Stimulated activated effector memory CD8-positive, alpha-beta T cell treated with anti-CD3 and anti-CD28 coated beads, Interleukin-12 subunit alpha, Interleukin-12 subunit beta, amount 100 ng/mL, for 72 hours (primary cell): Measurements from ENCODE around the gene SLN.
A peak's percentile ranks its signal among the peaks of the same experiment; 100 is the strongest.

Experiments used
- ATAC-seq: fragments of 150-1000 bp; cut with Tn5 transposase; 2 replicates; pipeline ENCODE4 v1.10.0; 2021
- DNase-seq, 2 donors: peaks; one replicate each; pipeline ENCODE4 v3.0.0; 2021 to 2022; ENCODE audit warnings: low spot score in 2 of 2
- H3K27ac Mint-ChIP-seq: one replicate; pipeline ENCODE4 v1.8.0; 2022; ENCODE audit warnings: mild to moderate bottlenecking, mixed read lengths
- H3K36me3 Mint-ChIP-seq: one replicate; pipeline ENCODE4 v1.8.0; 2022; ENCODE audit warnings: mild to moderate bottlenecking, mixed read lengths
- H3K4me1 Mint-ChIP-seq: one replicate; pipeline ENCODE4 v1.8.0; 2022; ENCODE audit warnings: mixed read lengths
- H3K4me3 Mint-ChIP-seq: one replicate; pipeline ENCODE4 v1.8.0; 2022; ENCODE audit warnings: mild to moderate bottlenecking, mixed read lengths
- H3K9me3 Mint-ChIP-seq: one replicate; pipeline ENCODE4 v1.8.0; 2022; ENCODE audit warnings: mixed read lengths

SLN gene

DNA sequence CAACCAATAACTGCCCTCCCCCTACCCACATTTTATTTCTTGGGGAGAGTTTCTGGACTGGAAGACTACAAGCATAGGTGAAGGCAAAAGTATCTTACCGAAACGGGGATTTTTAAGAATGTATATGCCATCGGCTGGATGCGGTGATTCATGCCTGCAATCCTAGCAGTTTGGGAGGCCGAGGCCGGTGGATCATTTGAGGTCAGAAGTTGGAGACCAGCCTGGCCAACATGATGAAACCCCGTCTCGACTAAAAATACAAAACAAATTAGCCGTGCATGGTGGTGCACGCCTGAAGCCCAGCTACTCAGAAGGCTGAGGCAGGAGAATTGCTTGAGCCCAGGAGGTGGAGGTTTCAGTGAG lies 20.8 kb upstream of the SLN start:
- DNase-seq: no peak
- ATAC-seq: no peak
- H3K36me3 Mint-ChIP-seq: no peaks in the 10 kb centered on the region
- H3K4me3 Mint-ChIP-seq: no peak overlapping the region
- no peak overlapping the region for H3K27ac Mint-ChIP-seq
- H3K4me1 Mint-ChIP-seq: no peaks in the 10 kb centered on the region
- H3K9me3 Mint-ChIP-seq: no peaks in the 10 kb centered on the region

DNA sequence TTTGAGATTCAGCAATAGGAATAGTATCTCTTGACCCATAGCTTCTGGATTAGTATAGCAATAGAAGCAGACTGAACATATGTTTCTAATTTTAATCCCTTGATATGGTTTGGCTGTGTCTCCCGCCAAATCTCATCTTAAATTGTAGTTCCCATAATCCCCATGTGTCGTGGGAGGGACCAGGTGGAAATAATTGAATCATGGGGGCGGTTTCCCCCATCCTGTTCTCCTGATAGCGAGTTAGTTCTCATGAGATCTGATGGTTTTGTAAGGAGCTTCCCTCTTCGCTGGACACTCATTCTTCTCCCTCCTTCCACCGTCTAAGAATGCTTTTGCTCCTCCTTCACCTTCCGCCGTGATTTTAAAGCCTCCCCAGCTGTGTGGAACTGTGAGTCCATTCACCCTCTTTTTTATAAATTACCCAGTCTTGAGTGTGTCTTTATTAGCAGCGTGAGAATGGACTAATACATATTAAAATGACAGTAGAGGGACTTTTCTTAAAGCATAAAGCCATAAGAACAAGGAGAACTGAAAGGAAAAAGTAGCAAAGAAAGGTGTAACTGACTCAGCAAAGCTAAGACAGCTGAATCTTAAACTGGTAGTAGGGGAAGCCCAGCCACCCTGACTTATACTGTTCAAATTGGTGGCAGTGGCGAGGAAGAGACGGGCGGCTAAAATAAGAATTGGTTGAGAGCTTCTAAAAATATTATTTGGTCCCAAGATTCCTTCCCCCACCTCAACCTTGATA lies 20.3 kb upstream of the SLN start:
- DNase-seq (no peak), ATAC-seq (no peak)
- H3K36me3 Mint-ChIP-seq: no peaks in the 10 kb centered on the region
- no peaks in the 10 kb centered on the region for H3K9me3 Mint-ChIP-seq
- no peaks in the 10 kb centered on the region for H3K4me1 Mint-ChIP-seq
- H3K27ac Mint-ChIP-seq: no peak overlapping the region
- H3K4me3 Mint-ChIP-seq: no peak overlapping the region

DNA sequence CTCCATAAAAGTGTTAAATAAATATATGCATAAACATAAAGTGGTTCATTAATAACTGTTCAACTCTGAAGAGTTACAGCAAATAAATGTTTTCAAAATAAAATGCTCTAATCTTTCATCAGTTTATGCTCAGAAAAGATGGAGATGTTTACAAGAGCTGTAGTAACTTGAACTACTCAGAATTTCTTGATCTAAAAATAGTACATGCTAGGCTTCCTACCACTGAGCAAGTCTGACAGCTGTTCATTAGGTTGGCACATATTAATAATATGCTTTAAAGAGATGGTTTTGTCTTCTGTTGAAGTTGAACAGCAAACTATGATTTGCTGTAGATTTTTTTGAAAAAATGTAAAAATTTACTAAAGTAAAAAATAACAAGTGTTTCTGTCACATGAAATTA lies 10.8 kb upstream of the SLN start:
- H3K4me1 Mint-ChIP-seq: no peaks in the 10 kb centered on the region
- H3K4me3 Mint-ChIP-seq: no peak overlapping the region
- no peak for DNase-seq
- H3K9me3 Mint-ChIP-seq: no peaks in the 10 kb centered on the region
- no peak for ATAC-seq
- H3K27ac Mint-ChIP-seq: no peak overlapping the region
- H3K36me3 Mint-ChIP-seq: no peaks in the 10 kb centered on the region

DNA sequence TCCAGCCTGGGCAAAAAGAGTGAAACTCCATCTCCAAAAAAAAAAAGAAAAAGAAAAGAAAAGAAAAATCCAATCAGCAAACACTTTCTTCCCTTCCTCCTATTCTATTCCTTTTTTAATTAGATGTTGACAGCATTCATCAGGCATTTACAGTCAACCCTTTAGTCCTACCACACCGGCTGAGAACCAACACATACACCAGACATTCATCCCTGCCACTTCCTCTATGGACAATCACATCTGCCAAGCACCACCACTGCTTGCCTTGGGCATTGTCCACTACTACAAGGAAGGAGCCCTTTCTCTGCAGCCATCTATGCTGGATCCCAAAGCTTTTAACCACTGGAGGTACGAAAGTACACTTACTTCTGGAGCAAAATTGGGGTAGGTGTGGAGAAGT lies 9.4 kb upstream of the SLN start:
- DNase-seq (no peak), ATAC-seq (no peak)
- Mint-ChIP-seq H3K9me3 (no peaks in the 10 kb centered on the region), H3K27ac (no peak overlapping the region), H3K4me3 (no peak overlapping the region), H3K4me1 (no peaks in the 10 kb centered on the region), H3K36me3 (no peaks in the 10 kb centered on the region)

DNA sequence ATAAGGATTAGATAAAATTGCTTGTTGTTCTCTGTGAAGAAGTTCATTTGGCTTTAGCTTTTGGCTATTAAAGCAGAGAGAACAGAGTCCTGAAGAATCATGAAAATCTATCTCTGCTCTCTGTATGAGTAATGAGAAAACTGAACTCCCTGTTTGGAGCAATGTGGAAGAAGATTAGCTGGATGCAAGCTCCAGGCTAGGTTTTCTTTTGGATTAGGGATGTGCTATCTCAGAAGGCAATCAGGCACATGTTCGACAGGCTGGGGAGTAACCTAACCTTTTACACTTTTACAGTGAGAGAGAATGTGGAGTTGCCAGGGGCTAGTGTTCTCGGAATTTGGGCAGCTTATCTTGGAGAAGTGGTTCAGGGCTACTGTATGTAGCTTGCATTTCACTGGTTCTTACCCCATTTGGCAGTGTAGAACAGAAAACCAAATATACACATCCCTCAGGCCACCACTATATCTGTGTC lies 8.5 kb upstream of the SLN start:
- Mint-ChIP-seq H3K4me1 (no peaks in the 10 kb centered on the region), H3K9me3 (no peaks in the 10 kb centered on the region), H3K4me3 (no peak overlapping the region), H3K36me3 (no peaks in the 10 kb centered on the region), H3K27ac (no peak overlapping the region)
- ATAC-seq: no peak
- no peak for DNase-seq

DNA sequence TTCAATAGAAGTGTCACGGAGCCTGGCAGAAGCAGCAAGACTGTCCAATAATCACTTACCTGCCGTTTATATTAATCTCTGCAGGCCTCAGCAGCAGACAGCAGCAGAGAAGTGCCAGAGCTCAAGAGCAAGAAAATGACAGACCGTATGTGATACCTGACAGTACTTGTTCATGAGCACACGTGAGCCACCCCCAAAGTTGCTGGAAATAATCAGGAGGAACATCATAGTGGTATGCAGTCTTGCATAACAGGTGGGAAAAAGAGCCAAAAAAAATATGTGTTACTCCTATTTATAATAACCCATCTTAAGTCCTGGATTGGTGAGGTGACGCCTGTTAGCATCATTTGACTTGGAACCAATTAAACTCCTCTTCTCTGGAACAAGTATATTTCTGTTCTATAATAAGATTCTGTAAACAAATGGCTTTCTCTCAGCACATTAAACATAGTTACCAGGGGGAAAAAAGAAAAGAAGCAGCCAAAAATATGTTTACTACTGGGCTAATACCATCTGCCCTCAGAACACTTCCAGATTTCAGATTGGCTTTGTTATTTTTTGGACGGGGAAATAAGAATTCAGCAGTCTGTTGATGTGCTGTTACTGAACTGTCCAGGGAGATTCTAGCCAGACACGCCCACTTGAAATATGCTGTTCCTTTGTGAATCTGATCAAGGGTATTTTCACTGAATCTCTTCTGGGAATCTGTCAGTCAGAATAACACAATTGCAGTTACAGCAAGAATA lies 7.9 kb upstream of the SLN start:
- Mint-ChIP-seq H3K9me3 (no peaks in the 10 kb centered on the region), H3K4me3 (no peak overlapping the region), H3K4me1 (no peaks in the 10 kb centered on the region), H3K36me3 (no peaks in the 10 kb centered on the region), H3K27ac (no peak overlapping the region)
- ATAC-seq: no peak
- DNase-seq: no peak

DNA sequence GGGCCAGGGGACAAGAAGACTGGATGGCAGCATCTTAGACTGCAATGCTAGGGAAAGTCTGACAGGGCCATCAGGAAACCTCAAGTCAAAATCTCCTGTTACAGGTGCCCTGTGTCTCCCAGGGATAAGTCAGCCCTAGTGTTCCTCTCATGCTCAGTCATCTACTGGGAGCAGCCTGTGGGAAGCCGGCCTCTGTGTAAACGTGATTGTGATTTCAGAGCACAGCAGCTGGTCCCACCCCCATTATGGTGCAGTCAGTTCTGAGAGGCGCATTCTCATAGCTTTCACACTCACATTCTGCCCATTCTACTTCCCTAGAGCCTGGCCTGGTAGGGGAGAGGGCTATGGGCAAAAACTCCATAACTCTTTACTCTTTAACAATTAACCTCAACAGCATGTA lies 7.2 kb upstream of the SLN start:
- H3K27ac Mint-ChIP-seq: no peak overlapping the region
- no peaks in the 10 kb centered on the region for H3K9me3 Mint-ChIP-seq
- DNase-seq (no peak), ATAC-seq (no peak)
- H3K4me3 Mint-ChIP-seq: no peak overlapping the region
- H3K36me3 Mint-ChIP-seq: no peaks in the 10 kb centered on the region
- no peaks in the 10 kb centered on the region for H3K4me1 Mint-ChIP-seq

DNA sequence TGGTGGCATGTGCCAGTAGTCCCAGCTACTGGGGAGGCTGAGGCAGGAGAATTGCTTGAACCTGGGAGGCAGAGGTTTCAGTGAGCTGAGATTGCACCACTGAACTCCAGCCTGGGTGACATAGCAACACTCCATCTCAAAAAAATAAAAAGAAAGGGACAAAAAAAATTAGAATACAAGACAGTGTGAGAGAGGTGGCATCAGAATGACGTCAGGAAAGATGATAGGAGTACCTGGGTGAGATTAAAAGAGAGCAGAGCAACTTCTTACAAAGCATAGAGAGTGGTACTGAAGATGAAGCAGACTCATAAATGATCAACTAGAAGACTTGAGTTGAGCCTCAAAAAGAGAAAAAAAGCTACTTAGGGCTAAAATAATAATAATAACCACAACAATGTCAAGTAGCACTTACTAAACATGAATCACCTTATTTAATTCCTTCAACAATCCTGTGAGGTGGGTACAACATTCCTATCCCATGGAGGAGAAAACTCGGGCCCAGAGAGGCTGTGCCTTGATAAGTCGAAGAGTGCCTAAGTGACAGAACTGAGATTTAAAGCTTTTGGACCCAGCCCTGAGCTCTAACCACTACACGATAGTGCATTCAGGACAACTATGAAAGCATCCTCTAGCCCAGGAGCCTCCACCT lies 5.2 kb upstream of the SLN start:
- no peaks in the 10 kb centered on the region for H3K4me1 Mint-ChIP-seq
- no peak overlapping the region for H3K27ac Mint-ChIP-seq
- no peaks in the 10 kb centered on the region for H3K36me3 Mint-ChIP-seq
- no peak for ATAC-seq
- no peaks in the 10 kb centered on the region for H3K9me3 Mint-ChIP-seq
- DNase-seq: no peak
- H3K4me3 Mint-ChIP-seq: no peak overlapping the region

DNA sequence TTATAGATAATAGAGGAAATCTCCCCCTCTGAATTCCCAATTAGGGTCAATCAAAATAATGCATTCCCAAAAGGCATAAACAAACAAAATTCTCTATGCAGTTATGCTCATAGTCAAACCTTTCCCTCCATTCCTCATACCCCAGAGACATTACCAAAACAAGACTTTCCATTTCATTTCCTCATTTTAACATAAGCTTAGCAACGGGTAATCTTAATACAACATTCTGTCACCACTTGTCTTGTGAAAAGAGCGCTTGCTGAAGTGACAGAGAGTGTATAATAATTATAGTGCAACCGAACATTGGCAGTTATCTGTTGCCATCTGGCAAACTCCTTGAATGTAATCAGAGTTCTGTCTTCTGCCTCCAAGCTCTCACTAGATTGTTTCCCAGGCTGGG lies 1.2 kb upstream of the SLN start:
- no peaks in the 10 kb centered on the region for H3K9me3 Mint-ChIP-seq

DNA sequence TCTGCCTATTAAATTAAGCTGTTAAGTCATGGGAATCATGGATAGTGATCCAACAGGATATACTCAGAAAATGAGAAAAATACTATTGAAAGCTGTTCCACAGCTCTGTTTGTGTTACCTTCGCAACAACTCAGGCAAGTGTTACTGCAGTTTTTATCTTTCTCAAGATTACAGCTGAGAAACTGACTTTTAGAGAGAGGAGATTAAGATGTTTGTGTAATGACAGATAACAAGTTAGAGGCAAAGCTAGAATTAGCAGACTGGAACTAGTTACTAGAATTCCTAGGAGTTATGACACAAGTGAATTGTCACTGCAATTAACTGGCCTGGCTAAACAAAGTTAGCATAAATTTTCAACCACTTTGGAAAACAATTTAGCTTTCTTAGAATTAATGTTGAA lies 1.6 kb downstream of the SLN start:
- no peak overlapping the region for H3K27ac Mint-ChIP-seq

More for the DNA sequence above, 1.2 kb upstream of the SLN start:
- Mint-ChIP-seq H3K4me1 (no peaks in the 10 kb centered on the region), H3K27ac (no peak overlapping the region), H3K4me3 (no peak overlapping the region), H3K36me3 (no peaks in the 10 kb centered on the region)
- DNase-seq: no peak
- ATAC-seq: no peak

DNA sequence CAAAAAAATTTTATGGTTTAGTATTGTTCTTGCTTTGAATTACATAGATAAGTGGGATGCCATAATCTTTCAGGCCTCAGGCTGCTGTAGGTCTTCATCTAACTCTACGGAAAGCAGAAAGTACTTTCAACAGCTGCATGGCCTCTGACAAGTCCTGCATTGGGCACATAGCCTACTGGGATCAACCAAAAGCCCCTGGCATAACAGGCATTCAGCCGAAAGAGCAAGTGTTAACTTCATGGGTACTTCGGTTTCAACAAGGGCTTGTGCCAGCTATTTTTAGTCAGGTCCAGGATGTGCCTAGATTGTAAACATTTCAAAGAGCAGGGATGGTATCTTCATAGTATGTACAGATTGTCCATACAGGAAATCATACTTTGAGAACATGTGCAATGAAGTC lies 3.1 kb downstream of the SLN start:
- ATAC-seq: no peak
- no peaks in the 10 kb centered on the region for H3K9me3 Mint-ChIP-seq
- H3K36me3 Mint-ChIP-seq: no peaks in the 10 kb centered on the region

More for the DNA sequence above, 1.6 kb downstream of the SLN start:
- Mint-ChIP-seq H3K36me3 (no peaks in the 10 kb centered on the region), H3K4me3 (no peak overlapping the region), H3K4me1 (no peaks in the 10 kb centered on the region), H3K9me3 (no peaks in the 10 kb centered on the region)
- ATAC-seq (no peak), DNase-seq (no peak)

DNA sequence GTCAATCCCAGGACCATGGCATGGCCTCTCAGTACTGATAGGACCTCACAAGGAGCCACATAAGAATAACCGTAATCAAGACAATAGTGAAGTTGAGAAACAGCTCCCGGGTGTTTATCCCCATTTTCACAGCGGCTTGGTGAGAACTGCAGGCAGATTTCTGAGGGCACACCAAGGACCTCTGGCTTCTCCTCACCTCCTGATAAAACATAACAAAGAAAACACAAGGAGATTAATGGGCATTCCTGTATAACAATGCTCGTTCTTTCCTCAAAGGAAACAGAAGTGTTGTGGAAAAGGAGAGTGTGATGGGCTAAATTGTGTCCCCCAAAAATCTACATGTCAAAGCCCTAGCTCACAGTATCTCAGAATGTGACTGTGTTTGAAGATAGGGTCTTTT lies 4.0 kb downstream of the SLN start:
- DNase-seq (no peak), ATAC-seq (no peak)
- H3K9me3 Mint-ChIP-seq: no peaks in the 10 kb centered on the region
- H3K27ac Mint-ChIP-seq: no peak overlapping the region
- H3K4me3 Mint-ChIP-seq: no peak overlapping the region
- H3K36me3 Mint-ChIP-seq: no peaks in the 10 kb centered on the region
- no peaks in the 10 kb centered on the region for H3K4me1 Mint-ChIP-seq

More for the DNA sequence above, 3.1 kb downstream of the SLN start:
- DNase-seq: no peak
- H3K27ac Mint-ChIP-seq: no peak overlapping the region
- H3K4me3 Mint-ChIP-seq: no peak overlapping the region
- no peaks in the 10 kb centered on the region for H3K4me1 Mint-ChIP-seq

DNA sequence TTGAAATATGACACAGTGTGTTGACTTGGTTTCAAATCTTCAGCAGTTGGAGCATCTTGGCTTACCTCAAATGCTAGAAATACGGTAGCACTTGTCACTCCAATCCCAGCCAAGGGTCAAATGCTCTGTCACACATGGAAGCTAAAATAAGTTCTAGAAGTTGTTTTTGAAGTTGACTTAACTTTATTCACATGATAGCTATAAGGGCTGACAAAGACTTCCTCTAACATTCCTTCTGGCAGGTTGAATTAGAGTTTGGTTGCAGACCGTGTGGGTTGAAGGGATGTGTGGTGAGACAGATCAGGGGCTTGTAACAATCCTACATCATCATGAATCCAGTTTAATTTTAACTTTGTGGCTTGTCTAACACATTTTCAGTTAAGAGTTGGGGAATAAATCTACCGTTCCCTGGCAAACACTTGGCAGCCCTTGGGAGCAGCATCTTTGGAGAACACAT lies 4.6 kb downstream of the SLN start:
- no peak overlapping the region for H3K27ac Mint-ChIP-seq
- no peaks in the 10 kb centered on the region for H3K9me3 Mint-ChIP-seq
- H3K4me3 Mint-ChIP-seq: no peak overlapping the region
- no peaks in the 10 kb centered on the region for H3K4me1 Mint-ChIP-seq
- H3K36me3 Mint-ChIP-seq: no peaks in the 10 kb centered on the region
- ATAC-seq (no peak), DNase-seq (no peak)

DNA sequence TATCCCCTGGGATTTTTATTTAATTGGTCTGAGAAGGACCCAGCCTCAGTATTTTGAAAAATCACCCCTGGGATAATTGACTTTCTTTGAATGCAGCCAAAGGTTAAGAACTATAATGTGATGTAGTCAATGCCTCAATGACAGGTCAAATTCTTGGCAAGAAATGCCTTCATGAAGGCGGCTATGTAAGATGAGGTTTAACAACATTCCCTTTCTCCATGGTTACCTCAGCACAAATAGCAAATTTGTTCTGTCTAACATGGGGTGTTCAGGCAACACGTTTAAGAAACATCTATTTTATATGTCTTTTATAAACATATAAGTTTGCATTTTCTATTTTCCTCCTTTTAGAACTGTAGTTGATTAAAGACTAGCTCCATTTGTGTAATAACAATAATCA lies 5.3 kb downstream of the SLN start:
- Mint-ChIP-seq H3K4me3 (no peak overlapping the region), H3K4me1 (no peaks in the 10 kb centered on the region), H3K27ac (no peak overlapping the region), H3K9me3 (no peaks in the 10 kb centered on the region), H3K36me3 (no peaks in the 10 kb centered on the region)
- ATAC-seq (no peak), DNase-seq (no peak)

DNA sequence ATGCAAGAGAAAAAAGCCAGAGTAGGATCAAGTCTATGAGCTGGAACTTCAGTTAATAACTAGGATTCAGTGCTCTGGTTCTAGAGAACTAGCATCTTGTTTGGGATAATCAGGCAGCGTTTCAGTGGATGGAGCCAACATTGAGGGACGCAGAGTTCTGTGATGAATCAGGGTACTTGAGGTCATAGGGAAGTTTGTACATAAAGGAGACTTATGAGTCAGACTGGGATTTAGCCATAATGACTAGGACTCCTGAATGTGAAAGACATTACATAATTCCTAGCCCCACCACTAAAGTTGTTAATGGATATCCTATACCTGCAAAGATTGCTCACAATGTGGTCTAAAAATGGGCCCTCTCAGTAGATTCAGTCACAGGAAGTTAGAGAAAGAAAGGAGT lies 6.8 kb downstream of the SLN start:
- no peak for DNase-seq
- H3K9me3 Mint-ChIP-seq: no peaks in the 10 kb centered on the region
- no peak overlapping the region for H3K27ac Mint-ChIP-seq
- no peak for ATAC-seq
- no peak overlapping the region for H3K4me3 Mint-ChIP-seq
- no peaks in the 10 kb centered on the region for H3K4me1 Mint-ChIP-seq
- no peaks in the 10 kb centered on the region for H3K36me3 Mint-ChIP-seq

DNA sequence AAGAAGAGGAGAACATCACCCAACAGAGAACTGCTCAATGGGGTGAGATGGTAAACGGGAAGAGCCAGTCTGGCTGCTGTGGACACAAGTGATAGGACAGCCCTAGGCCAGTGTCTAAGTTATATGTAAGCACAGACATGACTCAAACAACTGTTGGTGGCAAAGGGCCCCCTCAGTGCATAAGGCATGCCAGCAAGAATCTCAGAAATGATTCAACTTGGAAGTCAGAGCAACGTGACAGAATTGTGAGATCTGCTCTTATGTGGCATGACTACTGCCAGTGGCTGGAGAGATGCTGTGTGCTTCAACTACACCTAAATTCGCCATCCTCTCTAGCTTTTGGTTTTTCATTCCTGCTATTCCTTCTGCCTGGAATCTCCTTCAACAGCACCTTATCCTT lies 7.4 kb downstream of the SLN start:
- DNase-seq (no peak), ATAC-seq (peak; percentile 66)
- H3K4me1 Mint-ChIP-seq: no peaks in the 10 kb centered on the region

More for the DNA sequence above, 7.4 kb downstream of the SLN start:
- Mint-ChIP-seq H3K27ac (no peak overlapping the region), H3K36me3 (no peaks in the 10 kb centered on the region), H3K9me3 (no peaks in the 10 kb centered on the region), H3K4me3 (no peak overlapping the region)
